RPMI7951 (cell line): ENCODE data around the gene CCL19. TPM values are rescaled to one million over a fixed set of nuclear protein-coding genes. Genes with fewer than 3 reads are reported as not detected.

Experiments
- DNase-seq: peaks from one replicate; pipeline ENCODE4 v3.0.0-alpha.2; 2012; ENCODE audit warnings: low read depth
- total RNA-seq: library from RNA; depleted of rRNA; stranded (reverse); fragments of >200 nt; shearing (Covaris generic); gene quantifications from 2 replicates; pipeline ENCODE4 v1.2.3, GENCODE V29; 2014

CCL19 gene
- total RNA-seq, 1 experiment from 2014 or later, result not detected

DNA sequence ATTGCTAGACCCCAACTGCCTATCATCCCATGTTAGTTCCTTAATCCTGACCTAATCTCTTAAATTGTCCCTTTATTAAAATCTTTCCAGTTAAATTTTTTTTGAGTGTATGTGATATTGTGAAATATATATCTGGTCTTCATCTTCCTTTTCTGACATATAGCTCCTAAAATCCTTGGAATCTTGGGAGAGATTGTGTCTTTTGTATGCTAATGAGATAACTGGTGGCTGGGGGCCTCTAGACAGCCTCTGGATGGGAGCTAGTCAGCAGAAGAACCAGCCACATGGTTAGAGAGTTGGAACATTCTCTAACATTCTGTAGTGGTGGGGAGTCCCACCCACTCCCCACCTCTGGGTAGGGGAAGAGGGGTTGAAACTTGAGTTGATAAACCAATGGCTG lies 3.7 kb upstream of the CCL19 start:
- DNase-seq, result no peak

DNA sequence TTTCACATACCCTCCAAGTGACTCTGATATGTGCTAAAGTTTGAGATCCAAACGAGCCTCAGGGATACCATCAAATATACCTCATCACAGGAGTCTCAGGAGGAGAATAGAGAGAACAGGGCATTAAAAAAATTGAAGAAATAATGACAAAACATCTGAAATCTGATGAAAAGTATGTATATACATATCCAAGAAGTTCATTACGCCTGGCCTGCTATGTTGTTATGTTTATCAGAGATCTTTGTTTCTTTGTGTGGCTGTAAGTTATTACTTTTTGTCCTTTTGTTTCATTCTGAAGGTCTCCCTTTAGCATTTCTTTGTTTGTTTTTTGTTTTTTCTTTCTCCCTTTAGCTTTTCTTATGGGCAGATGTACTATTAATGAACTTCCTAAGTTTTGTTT lies 2.5 kb upstream of the CCL19 start:
- DNase-seq, result no peak

DNA sequence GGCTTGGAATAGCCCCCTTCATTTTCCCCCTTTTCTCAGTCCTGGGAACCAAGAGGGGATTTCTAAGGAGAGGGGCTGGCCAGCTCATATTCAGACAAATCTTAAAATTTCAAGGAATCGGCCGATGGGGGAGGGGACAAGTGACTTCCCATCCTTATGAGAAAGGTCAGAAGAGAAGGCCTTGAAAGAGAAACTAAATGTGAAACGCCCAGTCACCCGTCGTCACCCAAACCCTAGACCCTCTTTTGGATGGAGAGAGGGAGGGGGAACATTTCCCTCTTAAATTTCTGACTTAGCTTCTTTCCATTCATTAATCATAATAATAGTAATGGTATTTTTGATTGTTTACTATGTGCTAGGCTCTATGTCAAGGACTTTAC lies 850 bp upstream of the CCL19 start:
- no peak for DNase-seq

DNA sequence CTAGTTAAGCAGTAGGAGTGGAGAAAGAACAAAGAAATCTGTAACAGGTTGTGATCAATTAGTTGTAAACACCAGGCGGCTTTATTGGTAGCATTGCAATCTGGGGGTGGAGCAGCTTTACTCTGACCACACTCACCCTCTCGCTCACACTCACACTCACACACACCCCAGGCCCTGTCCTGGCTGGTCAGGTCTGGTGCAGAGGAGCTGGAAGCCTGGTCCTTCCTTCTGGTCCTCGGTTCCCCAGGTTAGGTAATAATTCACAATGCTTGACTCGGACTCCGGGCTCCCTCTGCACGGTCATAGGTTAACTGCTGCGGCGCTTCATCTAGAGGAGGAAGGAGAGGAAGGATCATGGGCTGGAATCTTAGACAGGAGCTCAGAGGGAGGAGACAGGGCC lies 1.6 kb downstream of the CCL19 start:
- DNase-seq, result no peak

DNA sequence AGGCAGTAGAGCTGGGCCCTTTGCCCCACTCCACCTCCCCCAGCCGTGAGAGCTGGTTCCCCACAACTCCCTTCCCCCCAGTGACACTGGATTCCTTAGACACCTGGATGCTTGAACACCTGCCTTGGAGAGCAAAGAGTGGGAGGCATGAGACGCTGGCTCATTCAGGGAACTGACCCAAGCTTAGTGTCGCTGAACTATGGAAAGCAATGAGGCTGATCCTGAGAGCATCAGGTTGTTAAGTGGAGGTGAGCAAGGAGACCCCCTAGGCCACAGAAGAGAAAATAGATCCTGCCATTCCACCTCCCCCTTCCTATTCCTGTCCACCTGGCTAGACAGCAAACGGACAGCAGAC lies 2.0 kb downstream of the CCL19 start:
- DNase-seq, result no peak

DNA sequence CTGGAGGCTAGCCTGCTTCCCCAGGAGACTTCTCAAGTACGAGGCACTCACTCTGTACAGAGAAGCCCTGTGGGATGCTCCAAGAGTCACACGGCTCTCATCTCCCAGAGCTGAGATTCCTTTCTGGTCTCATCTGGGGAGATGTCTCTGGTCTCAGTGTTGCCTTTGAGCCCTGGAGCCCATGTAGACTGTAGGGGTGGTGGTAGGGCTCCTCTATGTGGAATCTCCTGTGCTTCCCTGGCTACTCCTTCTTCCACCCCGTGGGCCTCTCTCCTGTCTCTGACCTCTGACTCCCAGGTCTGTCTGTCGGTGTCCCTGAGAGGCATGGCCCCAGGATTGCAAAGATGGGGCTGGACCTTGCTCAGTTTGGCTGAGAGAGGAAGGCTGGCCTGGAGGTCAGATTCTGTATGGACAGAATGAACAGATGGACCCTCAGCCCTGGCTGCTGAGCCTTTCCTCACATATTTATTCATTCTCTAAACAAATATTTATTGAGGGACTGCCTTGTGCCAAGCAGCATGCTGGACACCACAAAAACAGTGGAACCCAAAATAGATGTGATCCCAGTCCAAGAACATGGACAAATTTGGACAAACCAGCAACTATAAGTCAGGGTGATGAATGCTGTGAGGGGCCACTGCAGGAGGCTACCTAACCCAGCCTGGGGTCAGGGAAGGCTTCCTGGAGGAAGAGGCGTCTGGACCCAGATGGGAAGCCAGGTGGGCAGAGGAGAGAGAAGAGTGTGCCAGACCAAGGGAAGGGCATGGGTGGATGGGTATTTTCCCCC lies 2.6 kb downstream of the CCL19 start:
- no peak for DNase-seq

DNA sequence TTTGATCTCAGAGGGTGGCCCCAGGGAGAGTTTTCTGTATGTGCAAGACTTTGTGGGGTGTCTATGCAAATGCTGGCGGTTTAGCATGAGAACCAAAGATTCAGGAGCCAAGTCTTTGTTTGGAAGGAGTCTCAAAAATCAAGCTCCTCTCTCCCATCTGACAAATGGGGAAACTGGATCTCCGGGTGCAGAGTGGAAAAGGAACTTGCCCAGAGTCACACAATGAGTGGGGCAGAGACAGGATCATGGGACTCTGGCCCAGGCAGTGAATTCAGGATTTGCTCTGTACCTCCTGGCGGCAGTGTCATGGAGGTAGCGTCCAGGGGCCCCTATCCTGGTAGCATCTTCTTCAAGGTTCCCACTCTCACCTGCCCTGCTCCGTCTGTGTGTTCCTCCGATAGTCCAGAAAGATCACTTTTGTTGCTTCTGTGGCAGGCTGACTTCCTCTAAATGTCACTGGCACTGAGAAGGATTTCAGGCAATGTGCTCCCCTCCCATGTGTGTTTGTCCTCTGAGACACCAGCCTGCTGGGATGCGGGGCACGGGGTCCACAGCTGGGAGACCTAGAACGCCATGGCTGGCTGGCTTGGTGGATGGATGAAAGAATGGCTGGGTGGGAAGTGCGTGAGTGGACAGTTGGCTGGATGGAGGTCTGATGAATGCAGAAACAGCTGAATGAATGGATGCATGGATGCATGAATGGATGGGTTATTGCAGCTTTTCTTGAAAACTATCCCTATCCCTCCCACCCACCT lies 3.6 kb downstream of the CCL19 start:
- no peak for DNase-seq

DNA sequence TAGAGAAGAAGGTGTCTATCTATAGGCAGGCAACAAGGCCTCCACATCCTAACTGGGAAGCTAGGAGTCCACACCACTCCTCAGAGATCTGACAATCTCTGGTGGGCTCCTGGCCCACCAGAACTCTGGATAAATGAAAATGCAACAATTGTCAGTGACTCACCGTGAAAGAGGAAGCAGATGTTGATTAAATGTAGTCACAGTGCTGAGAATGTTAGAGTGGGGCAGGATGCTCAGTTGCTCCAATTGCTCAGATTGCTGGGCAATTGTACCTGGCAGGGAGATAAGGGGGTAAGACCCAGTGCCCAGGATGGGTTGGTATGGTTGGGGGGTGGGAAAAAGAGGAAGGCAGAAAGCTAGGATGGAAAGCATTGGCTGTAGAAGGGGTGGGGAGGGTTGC lies 4.3 kb downstream of the CCL19 start:
- DNase-seq, result no peak

DNA sequence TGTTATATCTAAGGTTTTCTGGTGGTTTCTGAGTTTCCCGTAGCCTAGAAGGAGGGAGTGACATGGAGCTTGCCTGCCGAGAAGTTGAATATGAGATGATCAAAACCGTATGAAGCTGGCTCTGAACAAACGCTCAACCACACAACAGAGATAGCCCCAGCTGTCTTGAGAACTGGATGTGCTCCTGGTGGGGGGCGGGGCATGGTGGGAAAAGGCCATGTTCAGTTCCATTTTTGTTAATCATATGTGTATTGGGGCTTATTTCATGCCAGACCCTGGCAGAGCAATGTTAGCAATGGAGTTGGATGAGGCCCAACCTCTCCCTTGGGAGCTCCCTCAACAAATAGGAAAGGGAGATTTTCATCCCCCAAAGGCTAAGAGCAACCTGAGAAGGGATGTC lies 4.8 kb downstream of the CCL19 start:
- no peak for DNase-seq

DNA sequence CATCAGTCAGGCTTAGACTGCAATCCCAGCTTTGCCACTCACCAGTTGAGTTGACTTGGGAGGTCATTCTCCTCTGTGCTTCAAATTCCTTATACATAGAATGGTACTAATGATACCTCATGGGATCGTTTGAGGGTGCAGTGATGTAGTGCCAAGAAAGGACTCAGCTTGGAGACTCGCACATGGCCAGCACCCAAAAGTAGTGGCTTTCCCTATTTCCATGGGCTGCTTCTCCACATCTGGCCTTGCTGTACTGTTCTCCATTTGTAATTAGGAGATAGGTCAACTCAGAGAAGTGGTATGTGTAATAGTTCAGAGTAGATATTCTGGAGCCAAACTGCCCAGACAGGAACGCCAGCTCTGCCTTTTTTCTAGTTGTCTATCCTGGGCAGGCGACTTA lies 5.5 kb downstream of the CCL19 start:
- no peak for DNase-seq

DNA sequence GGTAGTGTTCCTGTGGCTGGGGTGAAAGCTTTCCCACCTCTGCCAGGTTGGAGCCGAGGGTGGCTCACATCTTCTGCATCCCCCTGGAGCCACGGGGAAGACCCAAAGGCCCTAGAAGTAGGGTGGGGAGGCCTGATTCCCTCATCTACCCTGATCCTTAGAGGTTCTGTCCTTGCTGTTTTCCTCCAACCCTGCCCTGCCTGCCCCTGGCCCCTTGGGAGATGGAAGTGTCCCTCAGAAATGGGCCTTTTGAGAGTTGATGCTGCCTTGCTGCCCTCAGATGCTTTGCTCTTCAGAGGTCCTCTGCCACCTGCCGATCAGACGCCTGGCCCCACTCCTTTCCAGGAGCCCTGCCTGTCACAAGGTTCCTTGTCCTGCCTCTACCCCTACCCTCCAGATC lies 6.3 kb downstream of the CCL19 start:
- no peak for DNase-seq

DNA sequence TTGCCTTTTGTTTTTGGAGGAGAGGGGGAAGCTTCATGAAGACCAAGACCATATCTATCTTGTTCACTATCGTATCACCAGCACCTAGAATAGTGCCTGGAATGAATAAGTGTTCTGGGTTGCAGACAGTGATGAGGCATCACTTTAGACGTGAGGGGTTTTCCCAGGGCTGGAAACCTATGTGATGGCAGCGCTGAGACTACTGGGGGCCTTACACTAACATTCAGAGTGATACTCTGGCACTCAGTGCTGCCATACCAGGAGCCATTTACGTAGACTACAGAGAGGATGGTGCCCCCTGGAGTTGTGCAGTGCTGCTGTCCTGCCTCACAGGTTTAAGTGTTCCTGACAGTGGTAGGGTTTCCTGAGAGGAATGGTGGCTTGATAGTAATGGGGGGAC lies 6.9 kb downstream of the CCL19 start:
- no peak for DNase-seq

DNA sequence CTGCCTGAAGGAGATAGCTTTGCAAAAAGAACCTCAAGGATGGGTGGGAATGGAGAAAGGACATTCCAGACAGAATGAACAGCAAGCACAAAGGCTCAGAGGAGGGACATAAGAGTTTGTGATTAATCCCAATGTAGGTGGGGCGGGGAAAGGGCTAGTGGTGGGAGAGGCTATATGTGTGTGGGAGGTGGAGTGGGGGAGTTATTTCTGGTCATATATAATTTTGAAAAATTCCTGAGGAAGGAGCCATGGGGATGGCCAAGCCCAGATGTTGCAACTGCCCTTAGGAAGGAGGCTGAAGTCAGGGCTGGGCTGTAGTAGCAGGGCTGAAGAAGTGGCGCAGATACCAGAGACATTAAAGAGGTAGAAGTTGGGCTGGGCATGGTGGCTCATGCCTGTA lies 15.2 kb downstream of the CCL19 start:
- DNase-seq, result no peak

DNA sequence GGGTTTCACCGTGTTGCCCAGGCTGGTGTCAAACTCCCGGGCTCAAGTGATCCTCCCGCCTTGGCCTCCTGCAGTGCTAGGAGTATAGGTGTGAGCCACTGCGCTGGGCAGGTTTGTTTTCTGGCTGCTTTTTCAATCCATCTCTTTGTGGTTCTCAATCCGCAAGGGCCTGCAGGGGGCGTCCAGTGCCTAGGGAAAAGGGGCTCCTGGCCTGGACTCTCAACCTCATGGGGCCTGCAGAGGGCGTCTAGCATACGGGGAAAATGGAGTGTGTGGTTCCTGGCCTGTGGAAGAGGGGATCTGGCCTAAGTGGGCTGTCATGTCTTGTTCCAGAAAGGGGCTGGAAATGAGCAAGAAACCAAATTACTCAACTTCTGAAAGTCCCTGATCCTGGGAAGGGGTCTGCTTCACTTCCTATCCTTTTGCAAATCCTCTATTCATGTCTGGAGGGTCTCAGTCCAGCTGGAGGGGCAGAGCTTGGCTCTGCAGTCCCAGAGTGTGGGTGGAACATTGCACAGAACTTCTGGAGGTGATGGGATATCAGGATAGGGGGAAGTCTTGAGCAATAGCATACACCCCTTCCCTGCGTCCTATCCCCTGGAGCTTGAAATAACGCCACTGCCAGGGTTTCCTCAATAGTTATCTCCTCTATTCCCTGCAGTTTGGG lies 15.9 kb downstream of the CCL19 start:
- DNase-seq, result peak; percentile 46

DNA sequence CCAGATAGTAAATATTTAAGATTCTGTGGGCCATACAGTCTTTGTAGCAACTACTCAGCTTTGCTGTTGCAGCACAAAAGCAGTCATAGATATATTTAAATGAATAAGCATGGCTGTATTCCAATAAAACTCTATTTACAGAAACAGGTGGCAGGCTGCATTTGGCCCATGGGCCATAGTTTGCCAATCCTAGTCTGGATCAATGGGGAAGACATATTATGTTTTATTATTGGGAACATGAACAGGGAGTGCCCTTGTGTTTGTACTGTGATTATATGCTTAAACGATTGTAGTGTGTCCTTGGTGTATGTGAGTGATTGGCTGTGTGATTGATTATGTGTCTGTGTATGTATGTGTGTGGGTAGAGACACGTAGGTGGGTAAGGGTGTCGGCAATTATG lies 16.6 kb downstream of the CCL19 start:
- no peak for DNase-seq

DNA sequence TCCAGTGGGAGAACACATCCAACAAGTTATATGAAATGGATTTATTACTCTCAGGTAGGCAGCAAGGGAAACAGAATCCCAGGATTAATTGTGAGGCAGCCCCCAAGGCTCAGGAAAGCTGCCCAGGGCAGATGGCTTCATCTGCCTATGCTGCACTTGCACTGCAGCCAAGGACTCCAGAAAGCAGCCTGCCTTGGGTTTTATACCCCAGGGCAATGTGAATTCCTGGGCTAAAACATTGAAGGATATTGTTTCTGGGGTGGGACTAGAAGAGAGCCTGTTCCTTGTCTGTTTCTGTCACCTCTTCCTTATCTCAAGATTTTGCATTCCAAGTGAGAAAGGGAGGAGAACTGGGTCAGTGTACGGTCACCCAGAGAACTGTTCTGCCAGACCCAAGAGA lies 19.8 kb downstream of the CCL19 start:
- DNase-seq, result no peak

DNA sequence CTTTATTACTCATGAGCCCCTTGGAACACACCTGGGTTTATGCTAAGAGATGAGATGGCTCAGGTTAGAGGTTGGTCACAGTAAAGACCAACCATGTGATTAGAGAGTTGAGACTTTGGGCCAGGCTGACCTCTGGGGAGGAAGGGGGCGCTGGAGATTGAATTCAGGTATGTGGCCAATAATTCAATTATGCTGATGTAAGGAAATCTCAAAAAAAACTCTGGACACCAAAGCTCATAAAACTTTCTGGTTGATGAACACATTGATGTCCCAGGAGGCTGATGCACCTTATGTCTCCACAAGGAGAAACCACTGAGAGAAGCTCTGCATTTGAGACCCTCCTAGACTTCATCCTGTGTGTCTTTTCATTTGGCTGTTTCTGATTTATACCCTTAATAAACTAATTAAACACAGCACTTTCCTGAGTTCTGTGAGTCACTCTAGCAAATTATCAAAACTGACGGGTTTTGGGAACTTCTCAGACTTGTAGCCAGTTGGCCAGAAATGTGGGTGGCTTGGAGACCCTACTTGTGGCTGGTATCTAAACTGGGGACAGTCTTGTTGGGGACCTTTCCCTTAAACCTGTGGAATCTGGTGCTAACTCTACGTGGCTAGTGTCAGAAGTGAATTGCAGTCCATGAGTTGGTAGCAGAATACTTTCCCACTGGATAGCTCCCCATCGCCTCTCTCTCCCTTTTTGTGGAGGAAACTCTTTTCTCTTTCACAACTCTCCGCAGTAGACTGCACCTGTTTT lies 21.1 kb downstream of the CCL19 start:
- no peak for DNase-seq

DNA sequence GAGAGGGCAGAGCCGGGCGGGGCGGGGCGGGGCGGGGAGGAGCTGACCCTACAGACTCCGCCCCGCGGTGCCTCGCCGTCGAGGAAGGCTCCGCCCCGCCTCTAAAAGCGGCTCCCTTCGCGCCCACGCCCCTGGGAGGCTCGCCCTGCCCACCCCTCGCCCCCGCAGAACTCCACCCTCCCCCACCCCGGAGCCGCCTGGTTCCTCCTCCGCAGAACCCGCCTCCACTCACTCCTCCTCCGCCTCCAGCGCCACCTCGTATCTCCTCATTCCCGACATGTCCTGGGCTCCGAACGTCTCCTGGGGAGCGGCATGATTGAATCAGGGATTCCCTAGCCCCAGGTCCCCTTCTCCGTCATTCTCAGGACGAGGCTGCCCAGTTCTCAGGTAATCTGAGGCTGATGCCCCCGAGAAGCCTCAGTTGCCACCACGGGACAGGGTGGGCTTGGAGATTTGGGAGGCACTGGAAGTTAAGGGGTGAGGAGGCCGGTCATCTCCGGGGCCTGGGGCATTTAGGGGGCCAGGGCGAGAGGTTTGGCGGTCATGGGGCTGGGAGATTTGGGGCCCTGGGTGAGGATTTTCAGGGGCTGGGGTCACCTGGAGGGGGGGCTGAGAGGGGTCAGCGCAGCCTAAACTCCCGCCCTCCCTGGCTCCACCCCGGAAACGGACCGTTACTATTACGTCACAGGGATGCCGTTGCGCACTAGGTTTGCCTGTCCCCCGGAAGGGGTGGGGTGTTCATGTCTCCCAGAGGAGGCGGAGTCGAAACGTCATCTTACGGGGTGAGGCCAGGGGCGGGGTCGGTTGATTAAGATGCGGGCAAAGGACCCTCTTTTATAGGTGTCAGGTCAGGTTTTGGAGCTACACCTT lies 25.5 kb downstream of the CCL19 start:
- DNase-seq, result peak; percentile 92

DNA sequence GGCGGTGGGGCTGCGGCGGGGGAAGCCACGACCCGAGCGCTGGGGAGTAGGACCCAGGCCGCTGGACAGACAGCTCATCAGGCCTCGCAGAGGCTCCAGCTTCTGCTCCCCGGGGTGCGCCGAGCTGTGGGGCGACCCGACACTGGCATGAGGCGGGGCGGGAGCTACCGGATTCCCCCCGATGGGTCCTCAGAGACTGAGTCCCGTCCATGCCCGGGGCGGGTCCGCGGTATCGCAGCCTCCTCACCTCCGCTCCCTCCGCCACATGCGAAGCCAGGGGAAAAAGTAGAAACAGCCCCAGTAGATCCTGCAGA lies 26.1 kb downstream of the CCL19 start:
- no peak for DNase-seq

DNA sequence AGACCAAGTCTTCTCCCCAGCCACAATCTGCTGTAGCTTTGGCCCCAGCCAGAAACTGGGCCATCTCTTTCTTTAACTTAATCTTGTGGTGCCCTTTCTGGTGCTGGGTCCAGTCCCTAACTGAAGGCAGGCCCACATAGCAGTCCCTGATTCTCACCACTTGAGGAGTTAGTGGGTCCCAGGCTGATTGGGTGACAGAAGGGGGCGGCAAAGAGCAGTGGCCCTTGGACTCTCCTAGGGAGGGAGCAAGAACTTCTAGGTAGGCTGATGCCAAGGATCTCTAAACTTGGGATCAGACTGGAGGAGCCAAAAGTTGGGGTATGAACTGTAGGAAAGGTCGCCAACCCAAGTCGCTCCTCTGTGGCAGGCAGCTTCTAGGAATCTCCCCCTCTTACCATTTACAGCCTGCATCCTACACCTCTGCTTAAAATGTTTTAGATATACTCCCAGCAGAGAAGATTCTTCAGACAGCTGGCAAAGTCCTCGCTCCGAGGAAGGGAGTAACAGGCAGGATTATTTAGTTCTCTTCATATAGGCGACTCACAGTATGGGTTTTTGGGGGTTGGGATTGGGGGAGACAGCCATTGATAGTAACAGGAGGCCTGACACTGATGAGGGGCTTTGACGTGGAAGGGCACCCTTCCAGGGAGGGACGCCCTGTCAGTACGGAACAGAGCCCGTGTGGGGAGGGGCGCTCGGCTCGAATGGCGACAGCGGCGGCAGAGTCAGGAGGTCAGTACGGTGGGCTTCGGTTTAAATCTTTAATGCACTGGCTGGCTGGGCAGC lies 26.6 kb downstream of the CCL19 start:
- DNase-seq, result peak; percentile 61

DNA sequence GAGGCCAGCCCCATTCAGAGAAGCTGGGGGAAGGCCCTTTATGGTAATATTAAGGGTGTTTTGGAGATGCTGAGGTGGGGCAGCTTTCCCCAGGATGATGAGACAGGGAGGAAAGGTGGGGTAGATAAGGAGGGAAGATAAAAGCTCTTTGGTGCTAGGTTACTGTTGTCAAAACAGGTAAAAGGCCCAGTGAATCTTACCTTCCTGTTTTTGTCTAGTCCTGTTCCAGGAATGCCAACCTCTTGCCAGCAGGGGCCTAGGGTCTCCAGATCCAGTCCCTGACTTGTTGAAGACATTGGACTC lies 27.8 kb downstream of the CCL19 start:
- no peak for DNase-seq
